HG03159 (cell line): ENCODE results near the gene HNF4A.

ENCODE experiments used
- ATAC-seq: cut with Tn5 transposase; IDR thresholded peaks from one replicate; pipeline ENCODE4 v1.9.1; 2021; ENCODE audit warnings: mild to moderate bottlenecking, moderate library complexity; ENCODE audit not compliant: unreplicated experiment

Gene HNF4A

DNA sequence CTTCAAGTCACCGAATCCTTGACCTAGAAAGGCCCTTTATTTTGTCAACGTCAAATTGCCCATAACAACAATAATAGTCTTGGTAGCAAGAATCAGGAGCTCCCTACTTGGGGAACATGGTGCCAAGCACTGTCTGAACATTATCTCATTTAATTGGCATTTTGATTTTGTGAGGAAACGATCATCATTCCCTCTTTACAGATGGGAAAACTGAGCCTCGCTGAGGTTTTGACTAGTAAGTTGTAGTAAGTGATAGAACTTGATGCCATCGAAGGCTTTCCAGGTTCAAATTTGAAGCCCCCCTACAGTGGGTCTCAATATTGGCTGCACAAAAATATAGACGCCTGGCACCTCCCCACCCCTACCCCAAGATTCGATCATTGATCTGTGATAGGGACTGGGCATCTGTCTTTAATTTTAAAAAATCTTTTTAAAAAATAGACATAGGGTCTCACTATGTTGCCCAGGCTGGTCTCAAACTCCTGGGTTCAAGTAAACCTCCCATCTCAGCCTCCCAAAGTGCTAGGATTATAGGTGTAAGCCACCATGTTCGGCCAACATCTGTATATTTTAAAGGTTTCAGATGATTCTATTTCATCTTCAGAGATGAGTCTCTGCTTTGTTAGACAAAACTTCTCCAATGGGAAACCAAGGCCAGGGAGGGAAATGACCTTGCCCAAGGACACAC lies 36.7 kb downstream of the HNF4A start:
- no peak for ATAC-seq

DNA sequence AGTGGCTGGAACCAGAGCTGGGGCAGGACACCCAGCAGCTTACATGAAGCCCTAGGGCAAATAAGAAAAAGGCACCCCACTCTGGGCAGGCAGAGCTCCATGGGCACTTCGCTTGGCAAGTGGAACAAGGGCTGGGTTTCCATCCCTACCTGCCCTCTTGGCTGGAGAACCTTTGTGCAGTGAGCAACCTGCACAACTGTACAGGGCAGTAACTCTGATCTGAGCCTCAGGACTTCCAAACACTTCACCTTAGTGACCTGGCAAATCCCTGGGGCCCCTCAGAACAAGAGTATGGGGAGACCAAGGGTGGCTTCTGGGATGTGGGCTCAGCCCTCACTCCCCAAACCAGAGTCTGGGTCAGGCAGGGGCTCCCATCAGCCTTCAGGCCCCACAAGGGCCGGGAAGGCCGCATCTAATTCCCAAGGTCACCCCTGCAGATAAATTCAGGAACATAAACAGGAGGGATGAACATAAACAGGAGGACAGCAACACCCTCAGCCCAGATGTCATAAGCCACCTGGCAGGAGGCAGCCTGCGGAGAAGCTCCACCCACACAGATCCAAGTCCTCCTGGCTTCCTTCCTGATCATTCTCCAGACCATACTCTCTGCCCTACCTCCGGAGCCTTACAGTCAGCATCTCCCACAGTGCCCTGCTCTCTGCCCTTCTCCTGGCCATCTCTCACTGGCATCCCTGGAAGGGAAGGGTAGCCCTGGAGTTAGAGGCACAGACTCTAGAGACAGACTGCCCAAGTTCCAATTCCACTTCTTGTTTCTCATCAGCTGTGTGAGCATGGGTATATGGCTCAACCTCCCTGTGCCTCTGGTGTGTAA lies 37.5 kb downstream of the HNF4A start:
- no peak for ATAC-seq

DNA sequence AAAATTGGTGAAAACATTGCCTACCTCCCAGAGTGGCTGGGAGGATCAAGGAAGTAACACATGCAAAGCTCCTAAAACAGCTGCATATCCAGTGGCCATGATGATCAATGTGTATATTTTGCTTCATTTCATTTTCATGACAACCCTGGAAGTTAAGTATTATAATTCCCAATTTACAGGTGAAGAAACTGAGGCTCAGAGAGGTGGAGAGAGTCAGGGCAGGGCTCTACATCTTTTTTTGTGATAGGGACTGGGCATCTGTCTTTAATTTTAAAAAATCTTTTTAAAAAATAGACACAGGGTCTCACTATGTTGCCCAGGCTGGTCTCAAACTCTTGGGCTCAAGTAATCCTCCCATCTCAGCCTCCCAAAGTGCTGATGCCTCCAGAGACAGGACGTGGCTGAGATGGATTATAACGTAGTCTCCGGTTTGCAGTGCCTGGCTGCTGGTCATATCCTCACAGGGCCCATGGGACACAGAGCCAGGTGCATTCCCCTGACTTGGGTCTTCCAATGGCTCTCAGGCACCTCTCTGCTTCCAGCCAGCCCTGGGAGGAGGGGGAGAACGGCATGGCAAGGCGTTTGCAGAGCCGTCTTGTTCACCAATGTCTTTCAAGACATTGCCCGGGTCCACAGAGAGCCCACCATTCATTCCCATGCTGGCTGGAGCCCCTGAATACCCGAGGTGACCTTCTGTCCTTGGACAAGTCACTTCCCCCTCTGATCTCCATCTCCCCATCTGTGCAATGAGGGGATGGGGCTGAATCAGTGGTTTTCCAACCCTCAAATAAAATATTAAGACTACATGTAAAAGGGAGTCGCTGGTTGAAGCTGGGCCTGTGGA lies 38.3 kb downstream of the HNF4A start:
- no peak for ATAC-seq

DNA sequence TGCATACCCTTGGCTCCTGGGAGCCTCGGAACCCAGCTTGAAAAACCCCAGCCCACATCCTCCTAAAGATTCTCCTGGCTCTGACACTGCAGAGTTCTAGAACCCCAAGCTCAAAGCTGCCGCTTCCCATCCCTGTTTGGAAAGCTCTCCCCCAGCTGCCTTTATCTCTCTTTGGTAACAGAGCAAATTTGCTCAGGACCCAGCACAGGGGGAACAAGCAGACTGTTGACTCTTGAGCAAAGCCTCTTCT lies 38.9 kb downstream of the HNF4A start:
- ATAC-seq = no peak

DNA sequence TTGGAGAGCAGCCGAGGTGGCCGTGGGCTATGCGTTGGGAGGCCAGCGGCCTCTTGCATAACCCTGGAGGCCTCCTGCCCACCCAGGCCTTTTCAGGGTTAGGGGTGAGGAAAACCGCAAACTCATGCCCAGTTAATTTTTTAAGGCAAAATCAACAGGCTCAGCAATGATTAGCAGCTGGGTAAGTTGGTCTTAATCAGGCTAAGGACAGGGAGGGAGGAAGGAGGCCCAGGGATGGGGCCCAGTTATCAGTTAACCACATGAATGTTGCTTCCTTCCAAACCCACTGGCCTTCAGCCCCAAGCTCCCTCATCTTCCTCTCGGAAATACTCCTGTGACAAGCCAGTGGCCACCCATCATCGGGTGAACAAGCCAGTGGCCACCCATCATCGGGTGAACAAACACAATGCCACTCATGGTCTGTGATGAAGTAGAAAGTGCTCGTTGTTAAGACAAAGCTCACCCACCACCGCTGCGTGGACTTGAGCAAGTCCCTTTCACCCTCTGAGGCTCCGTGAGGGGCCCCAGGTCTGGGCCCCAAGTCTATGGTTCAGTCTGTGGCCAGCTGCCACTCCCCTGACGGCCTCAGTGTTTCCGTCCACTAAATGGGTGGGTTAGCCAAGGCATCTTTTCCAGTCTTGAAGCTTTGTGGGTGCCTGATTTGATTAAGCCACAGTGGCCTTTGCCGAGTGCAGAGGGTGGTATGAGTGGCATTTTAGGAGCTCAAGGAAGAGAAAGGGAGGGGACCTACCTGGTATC lies 39.4 kb downstream of the HNF4A start:
- no peak for ATAC-seq

DNA sequence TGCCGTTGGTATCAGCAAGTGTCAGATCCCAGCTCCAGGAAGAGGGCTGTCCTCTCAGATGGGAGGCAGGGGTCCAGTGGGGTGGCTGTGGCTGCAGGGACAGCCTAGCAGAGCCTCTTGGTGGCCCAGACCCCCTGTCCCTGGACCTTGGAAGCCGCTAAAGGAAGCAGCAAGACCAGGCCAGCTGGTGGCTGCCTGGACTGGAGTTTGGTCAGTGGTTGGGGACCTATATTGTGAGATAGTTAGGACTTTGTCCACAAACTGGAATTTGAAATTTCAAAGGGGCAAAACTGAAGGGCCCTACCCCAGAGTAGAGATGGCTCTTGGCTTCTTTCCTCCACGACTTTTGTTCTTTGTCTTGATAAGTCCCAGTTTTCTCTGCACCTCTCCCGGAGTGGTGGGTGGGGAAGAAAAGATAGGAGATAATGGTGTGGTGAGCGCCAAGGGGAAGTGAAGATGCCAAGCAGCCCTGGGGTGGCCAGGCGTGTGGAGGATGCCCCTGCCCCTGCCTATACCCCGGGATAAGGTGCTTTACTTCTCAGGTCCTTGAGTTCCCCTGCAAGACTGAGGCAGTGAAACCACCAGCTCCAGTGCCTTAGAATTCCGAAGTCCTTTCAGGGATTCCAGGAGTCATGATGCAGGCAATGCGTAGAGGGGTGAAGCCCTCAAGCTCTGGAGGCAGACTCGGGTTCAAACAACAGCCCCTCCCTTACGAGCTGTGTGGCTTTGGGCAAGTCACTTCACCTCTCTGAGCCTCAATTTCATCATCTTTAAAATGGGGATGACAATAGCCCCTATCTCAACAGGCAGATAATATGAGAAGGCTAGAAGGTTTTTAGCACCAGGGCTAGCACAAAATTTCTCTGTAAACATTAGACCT lies 40.2 kb downstream of the HNF4A start:
- no peak for ATAC-seq

DNA sequence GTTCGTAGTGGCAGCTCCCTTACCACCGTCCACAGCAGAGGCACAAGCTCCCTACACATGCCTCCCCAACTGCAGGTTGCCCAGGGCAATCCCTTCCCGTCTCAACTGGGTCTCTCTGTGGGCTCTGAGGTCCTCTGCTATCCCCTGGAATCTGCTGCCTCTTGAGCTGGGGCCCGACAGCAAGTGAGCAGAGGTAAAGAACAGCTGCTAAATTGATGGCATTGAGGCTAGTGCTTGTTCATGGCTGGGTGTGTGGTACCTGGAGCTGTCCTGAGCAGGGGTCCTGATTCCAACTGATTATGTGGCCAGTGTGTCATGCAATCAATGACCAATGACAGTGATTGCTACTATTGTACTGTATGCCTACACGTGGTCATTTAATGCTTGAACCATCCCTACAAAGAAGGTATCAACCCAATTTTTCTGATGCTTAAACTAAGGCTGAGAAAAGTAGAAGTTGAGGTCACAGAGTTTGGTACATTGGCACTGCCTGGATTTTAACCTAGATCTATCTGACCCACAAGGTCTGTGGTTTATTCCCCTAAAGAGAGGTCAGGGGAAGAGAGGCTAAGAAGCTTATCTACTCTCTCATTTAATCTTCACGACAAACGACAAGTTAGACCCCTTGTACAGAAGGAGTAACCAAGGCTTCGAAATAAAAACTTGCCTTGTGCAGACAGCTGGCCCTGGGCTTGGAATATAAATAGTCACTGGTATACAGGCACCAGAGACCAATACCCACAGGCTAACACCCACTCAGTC lies 41.1 kb downstream of the HNF4A start:
- ATAC-seq = no peak

DNA sequence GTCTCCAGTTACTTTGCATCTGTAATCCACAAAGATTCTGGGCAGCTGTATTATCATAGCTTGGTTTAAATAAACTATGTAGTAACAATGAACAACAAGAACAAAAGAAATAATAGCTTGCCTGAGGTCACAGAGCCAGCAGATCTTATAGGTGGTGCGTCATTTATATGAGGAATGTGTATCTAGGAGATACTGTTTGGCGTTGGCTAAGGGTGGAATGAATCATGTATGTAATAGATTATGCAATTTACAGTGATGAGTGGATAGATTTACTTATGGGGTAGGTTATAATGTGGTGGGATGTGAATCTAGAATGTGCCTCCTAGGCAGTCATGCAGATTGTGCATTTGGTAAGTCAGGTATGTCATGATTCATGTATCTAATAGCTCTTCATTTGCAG lies 42.8 kb downstream of the HNF4A start:
- no peak for ATAC-seq

DNA sequence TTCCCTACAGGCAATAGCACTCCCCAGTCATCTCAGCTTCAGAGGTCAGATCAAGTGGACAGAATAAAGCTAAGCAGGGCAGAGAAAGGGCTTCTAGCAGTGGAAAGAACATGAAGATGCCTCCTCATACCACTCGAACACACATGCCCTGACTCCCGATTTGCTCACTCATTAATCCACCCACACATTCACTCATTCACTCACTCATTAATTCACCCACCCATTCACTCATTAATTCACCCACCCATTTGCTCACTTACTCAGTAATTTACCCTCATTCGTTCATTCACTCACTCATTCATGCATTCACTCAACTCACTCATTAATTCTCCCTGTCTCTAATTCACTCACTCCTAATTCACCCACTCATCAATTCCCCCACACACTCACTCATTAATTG lies 43.9 kb downstream of the HNF4A start:
- ATAC-seq = no peak

DNA sequence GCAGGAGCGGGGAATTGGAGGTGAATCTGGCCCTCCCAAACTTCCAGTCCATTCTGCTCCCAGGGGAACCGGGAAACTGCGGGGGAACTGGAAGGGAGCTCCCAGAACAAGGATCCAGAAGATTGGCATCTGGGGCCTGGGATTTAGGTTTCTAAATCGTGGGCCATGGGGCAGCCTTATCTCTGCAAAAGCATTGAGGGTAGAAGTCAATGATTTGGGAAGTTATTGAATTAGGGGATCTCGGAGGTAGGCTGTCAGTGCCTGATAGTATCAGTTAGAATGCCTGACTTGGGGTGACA lies 45.1 kb downstream of the HNF4A start:
- ATAC-seq = no peak

DNA sequence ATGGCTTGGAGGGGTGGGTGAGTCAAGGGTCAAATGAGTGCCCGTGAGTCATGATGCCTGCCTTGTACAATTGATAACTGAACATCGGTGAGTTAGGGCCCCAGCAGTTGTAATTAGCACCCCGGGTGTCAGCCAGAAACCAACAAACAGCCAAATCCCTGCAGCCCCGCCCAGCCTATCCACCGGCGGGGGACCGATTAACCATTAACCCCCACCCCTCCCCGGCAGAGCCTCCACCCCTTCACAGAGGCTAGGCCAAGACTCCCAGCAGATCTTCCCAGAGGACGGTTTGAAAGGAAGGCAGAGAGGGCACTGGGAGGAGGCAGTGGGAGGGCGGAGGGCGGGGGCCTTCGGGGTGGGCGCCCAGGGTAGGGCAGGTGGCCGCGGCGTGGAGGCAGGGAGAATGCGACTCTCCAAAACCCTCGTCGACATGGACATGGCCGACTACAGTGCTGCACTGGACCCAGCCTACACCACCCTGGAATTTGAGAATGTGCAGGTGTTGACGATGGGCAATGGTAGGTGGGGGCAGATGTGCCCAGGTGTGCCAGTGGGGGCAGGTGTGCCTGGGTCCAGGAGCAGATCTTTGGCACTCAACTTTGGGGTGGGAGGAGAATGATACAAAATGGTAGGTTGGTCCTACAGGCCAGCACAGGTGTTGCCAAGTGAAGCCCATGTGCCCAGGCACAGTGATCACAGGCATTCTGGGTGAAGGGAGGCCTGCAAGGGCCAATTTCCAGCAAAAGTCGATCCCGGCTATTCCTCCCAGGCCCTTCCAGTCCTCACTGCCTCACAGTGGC lies 45.7 kb downstream of the HNF4A start:
- no peak for ATAC-seq

DNA sequence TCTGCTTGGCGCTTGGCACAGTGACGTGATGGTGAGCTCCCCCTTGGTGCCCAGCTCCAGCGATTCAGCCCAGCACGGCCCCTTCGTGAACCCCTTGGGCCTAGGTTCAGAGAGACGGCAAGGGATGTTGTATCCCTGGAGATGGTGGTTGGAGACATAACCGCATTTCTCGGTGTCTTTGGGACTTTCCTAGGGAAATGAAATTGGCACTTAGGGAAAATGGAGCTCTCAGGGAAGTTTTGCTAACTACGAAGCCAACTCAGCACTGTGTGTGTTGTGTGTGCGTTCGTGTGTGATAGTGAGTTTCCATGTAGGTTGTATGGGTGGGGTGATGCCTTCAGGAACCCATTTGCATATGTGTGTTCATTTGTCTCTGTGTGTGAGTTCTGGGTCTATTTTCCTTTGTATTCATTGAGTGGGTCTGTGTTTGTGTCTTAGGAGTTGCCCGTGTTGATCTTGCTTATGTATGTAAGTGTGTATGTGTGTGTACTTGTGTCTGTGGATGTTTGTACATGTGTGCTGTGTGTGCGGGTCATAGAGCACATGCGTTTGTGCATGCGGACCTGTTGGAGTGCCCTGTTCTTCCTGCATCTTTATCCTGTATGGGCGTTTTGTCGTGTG lies 46.4 kb downstream of the HNF4A start:
- no peak for ATAC-seq

DNA sequence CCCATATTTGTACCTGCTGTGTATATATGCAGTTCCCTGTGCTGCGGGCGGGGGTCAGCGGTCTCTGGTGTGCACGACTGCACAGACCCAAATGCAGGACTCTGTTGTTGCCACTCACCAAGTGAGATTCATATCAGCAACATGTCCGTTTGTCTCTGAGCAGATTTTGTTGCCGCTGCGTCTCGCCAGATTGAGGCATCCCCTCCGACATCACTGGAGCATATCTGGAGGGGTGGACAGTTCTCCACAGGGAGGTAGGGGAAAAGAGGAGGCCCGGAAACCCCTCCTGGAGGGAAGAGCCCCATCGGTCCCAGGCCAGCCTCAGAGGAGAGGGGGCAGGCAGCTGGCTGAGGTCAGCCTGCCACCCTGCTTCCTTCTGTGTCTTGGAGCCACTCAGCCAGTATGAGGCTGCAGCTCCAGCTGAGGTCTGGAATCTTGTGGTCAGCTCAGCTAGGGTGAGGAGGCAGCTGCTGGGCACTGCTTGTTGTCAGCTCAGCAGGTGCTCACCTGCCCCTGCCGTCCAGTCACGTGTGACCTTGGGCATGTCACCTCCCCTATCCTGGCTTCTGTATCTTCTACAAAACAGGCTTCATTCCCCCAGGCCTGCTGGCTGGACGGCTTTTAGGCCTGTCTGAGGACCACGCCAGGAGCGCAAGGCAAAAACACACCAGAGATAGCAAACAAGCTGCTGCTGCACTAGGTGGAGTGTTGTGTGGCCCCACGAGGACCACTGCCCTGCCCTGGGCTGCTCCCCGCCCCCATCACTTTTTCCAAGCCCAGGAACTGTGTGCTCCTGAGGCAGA lies 47.1 kb downstream of the HNF4A start:
- ATAC-seq = no peak

DNA sequence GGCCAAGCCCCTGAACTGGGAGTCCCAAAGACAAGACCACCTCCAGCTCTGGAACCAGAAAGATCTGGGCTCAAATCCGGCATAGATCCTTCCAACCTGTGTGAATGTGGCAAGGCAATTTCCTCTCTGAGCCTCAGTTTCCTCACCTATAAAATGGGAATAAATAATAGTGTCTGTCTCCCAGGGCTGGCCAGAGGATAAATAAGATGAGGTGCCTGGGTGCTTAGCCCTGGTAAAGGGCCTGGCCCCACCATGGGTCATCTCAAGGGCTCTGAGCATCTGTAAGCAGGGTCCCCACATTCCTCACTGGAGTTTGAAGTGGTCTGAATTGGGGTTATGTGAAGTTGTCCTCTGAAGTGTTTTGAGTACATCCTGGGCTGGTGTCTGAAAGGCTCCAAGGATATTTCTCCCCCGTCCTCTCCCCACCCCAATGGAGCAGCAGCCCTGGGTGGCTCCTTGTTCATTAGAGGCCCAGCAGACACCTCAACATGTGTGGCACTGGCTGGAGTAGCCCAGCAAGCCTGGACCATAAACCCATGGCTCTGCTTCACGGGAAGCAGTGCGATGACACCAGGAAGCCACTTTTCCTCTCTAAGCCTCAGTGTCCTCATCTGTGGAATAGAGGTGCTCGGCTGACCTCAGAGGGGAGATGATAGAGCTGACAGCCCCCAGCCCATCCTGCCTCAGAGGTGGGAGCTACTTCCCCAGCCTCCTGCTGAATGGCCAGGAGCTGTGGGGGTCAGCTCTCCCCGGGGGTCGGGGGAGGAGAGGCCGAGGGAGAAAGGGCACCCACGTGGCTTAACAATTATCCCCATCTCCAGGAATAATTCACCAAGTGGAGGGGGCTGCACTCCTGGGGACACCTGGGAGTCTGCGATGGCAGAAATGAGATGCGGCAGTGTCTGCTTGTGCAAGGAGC lies 48.0 kb downstream of the HNF4A start:
- no peak for ATAC-seq

DNA sequence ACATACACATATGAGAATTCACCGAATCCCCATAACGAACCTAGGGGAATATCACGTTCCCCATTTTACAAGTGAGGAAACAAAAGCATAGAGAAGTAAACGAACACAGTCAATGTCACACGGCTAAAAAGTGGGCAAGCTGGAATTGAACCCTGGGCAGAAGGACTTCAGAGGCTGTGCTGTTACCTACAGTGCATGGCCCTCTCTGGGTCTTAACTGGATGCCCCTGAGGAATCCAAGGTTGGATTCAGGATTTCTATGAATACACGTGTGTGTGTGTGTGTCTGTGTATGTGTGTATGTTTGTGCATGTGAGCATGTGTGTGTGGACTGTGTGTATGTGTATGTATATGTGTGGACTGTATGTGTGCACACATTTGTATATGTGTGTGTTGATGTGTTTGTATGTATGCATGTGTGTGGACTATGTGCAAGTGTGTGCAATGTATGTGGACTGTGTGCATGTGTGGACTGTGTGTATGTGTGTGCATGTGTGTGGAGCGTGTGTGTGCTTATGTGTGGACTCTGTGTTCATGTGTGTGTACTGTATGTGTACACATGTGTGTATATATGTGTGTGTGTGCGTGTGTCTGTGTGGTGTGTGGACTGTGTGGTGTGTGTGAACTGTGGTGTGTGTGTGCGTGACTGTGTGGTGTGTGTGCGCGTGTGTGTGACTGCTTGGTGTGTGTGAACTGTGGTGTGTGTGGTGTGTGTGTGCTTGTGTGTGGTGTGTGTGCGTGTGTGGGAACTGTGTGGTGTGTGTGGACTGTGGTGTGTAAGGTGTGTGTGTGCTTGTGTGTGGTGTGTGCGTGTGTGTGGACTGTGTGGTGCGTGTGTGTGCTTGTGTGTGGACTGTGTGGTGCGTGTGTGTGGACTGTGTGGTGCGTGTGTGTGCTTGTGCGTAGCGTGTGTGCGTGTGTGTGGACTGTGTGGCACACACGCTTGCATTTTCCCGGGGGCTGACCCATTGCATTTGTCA lies 49.0 kb downstream of the HNF4A start:
- no peak for ATAC-seq
